Stimulated activated CD4-positive, alpha-beta T cell treated with anti-CD3 and anti-CD28 coated beads, TNF-alpha, amount 100 ng/mL, for 1 hour (primary cell): ENCODE measurements around the gene PLAC8L1.

ENCODE experiments used
- DNase-seq, 3 donors: peaks; one replicate each; pipeline ENCODE4 v3.0.0-alpha.2; 2020; ENCODE audit warnings: low read depth in 3 of 3, low spot score in 1 of 3

Gene PLAC8L1

DNA sequence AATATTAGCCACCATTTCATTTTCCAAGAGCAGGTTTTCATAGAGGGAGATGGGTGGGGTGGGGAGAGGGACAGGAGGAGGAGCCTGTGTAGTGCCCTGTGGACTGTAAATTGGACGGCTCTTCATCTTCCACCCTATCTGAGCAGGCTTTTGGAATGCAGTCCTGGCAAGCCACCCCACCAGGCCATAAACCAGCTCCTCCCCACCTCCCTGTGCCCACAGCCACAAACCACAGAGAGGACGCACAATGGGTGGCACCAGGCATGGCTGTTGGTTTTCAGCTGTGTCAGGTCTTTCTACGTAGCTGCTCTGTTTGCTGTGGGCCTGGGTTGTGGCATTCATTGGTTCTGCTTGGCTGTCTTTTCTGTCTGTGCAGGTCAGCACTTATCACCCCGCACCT, 58.0 kb downstream of the PLAC8L1 start:
- no peak for DNase-seq

DNA sequence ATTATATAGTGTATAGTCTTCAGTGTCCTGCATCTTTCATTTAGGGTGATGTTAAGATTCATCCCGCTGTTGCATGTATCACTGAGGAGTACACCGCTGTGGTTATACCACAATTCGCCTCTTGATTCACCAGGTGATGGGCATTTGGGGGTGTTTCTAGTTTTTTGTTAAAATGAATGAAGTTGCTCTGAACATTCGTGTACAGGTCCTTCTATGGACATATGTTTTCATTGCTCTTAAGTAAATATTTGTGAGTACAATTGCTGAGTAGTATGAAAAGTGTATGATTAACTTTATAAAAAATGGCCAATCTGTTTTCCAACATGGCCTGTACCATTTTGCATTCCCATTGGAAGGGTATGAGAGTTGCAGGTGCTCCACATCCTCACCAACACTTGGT, 61.7 kb downstream of the PLAC8L1 start:
- no peak for DNase-seq

DNA sequence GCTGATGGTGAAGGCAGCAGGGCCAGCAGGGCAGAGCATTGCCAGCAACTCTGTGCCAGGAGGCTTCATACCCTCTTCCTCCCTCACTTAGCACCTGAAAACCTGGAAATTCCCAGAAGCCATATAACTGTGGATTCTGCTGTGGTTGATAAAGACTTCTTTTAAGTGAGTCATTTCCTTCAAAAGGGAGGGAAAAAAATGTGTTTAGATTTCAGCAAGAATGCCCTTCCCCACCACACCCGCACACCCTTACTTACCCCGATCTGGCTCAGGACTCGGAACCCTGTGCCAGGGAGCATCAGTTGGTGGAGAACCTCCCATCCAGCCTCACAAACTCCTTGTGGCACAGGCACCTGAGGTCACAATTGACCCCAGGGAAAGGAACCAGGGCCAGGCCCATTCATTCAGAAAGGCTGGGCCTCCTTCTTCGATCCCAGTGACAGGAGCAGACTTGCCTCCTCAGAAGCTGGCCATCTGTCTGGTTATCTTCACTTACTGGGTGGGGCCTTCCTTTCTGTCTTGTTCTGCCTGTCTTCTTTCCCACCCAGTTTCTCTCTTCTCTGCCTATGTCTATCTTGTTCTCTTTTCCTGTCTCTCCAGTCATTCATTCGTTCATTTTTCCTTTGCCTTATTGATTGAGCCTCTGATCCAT, 62.6 kb downstream of the PLAC8L1 start:
- DNase-seq = no peak

DNA sequence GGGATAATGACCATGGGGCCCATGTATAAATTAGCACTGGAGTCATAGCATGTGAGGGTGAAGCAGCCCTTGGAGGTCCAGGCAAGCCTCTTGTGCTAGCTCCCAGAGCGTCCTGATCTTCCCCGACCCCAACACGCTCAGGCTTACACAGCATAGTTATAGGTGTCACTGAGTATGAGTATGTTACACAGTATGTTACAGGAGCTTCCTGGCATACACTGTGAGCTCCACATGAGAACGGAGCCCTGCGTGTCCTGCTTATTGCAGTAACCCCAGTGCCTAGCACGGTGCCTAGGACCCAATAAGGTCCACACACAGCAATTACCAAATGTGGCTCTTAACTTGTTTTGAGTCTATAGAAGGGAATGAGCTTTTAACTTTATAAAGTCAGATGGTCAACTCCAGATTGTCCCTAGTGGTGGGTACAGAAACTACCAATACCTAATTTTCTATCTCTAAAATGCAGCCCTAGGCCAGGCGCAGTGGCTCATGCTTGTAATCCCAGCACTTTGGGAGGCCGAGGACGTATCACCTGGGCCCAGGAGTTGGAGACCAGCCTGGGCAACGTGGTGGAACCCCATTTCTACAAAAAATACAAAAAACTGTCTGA, 64.1 kb downstream of the PLAC8L1 start:
- no peak for DNase-seq

DNA sequence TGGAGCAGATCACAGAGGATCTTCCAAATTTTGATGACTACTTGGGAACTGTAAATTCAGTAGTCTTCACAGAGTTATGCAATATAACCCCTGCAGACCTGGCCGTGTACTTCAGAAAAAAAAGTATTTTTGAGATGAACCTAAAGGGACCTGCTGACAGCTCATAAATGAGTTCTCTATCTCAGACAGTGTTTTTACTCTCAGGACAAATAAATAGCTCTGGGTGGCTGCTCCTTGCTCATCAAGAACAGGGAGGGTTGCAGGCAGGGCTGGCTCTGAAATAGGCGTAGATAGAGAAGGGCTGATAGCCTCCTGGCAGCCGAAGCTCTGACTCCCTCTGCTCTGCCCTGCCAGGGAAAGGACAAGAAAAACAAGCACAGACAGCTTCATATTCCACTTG, 64.8 kb downstream of the PLAC8L1 start:
- DNase-seq = no peak

DNA sequence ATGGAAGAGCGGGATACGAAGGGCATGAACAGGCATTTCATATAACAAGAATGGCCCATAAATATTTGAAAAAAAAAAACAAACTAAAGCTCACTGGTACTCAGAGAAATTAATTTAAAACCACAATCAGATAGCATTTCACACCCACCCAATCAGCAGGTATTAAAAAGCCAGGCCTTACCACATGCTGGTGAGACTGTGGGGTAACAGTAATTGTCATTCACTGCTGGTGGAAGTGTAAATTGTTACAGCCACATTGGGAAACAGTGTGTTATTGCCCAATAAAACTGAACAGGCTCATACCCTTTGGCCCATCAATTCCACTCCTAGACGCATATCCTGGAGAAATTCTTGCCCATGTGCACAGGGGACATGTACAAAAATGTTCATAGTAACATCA, 66.0 kb downstream of the PLAC8L1 start:
- no peak for DNase-seq

DNA sequence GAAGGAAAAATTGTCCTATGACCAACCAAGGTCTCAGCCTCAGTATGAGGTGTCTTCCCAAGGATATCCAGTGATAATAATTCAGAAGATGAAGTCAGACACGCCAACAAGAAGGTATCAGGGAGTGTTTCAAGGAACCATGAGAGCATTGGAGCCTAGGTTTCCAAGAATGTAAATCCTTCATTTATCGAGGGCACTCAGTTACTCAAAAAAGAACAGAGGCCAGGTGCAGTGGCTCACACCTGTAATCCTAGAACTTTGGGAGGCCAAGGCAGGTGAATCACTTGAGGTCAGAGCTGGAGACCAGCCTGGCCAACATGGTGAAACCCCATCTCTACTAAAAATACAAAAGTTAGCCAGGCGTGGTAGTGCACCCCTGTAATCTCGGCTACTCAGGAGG, 70.8 kb downstream of the PLAC8L1 start:
- no peak for DNase-seq
